MCF 10A (cell line): ENCODE data around the gene AMELX. TPM values are rescaled to one million over a fixed set of nuclear protein-coding genes. Genes with fewer than 3 reads are reported as not detected.

ENCODE experiments used
- BruUV-seq: library from RNA; stranded (reverse); fragments of 400-500 nt; replicated peaks from 2 replicates; lab custom pipeline; 2021; lab: Mats Ljungman, UMichigan
- CTCF ChIA-PET: fragments of 300-600 bp; sonication (Branson Sonifier 250); formaldehyde crosslinking; extraction: SDS; loops from one replicate; lab custom pipeline; 2021; ENCODE audit warnings: antibody characterized with exemption, inconsistent platforms; lab: Yijun Ruan, JAX
- POLR2A ChIA-PET: fragments of 300-600, 350-650 bp; sonication (Branson Sonifier 250); formaldehyde crosslinking; extraction: SDS; loops from one replicate; lab custom pipeline; 2020; ENCODE audit warnings: antibody characterized with exemption, inconsistent platforms; lab: Yijun Ruan, JAX
- DNase-seq: peaks from one replicate; pipeline ENCODE4 v3.0.0-alpha.2; 2018; ENCODE audit not compliant: unreplicated experiment
- H3K27ac Mint-ChIP-seq: one replicate; pipeline ENCODE4 v1.8.0; 2022; ENCODE audit warnings: mild to moderate bottlenecking, low read depth, mixed read lengths; ENCODE audit not compliant: unreplicated experiment
- H3K27me3 Mint-ChIP-seq: one replicate; pipeline ENCODE4 v1.8.0; 2022; ENCODE audit warnings: mixed read lengths; ENCODE audit not compliant: insufficient read depth, unreplicated experiment
- H3K36me3 Mint-ChIP-seq: one replicate; pipeline ENCODE4 v1.8.0; 2022; ENCODE audit warnings: mild to moderate bottlenecking, moderate library complexity, mixed read lengths; ENCODE audit not compliant: insufficient read depth, unreplicated experiment
- H3K4me1 Mint-ChIP-seq: one replicate; pipeline ENCODE4 v1.8.0; 2022; ENCODE audit warnings: mixed read lengths; ENCODE audit not compliant: insufficient read depth, unreplicated experiment
- H3K4me3 Mint-ChIP-seq: one replicate; pipeline ENCODE4 v1.8.0; 2022; ENCODE audit warnings: mild to moderate bottlenecking, moderate library complexity, mixed read lengths; ENCODE audit not compliant: unreplicated experiment
- H3K9me3 Mint-ChIP-seq: one replicate; pipeline ENCODE4 v1.8.0; 2022; ENCODE audit warnings: mixed read lengths; ENCODE audit not compliant: unreplicated experiment
- CTCF ChIP-seq: fragments of 200-600 bp; IDR thresholded peaks from one replicate; pipeline ENCODE4 v1.8.0; 2022; ENCODE audit warnings: antibody characterized with exemption, mild to moderate bottlenecking; ENCODE audit not compliant: unreplicated experiment
- intact Hi-C: fragments of 100-400 bp; cut with micrococcal nuclease; formaldehyde crosslinking; loops from 2 replicates; pipeline ENCODE4 v1.14.1; 2022
- total RNA-seq: library from RNA; stranded (reverse); gene quantifications from 2 replicates; pipeline ENCODE4 v1.2.3, GENCODE V29; 2022

The AMELX gene
- total RNA-seq, 1 experiment from 2014 or later, result not detected

DNA sequence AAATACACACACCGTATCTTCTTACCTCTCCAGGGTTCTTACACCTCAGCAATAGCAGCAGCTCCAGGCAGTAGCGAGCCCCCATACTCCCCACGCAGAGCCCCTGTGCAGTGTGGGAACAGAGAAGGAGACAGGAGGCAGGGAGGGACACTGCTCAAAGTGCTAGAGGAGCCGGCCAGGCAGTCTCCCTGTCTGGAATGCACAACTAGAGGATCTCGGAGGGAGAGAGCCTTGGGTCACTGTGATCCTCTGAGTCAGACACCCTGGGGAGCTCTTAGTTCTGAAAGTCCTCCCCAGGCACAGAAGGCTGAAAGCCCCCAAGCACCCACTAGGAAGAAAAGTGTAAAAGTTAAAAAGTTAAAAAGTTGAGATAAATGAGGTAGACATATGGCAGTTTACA is 16.0 kb downstream of the AMELX start:
- ChIA-PET POLR2A (no interaction called here), CTCF (no interaction called here)
- no peaks in the 10 kb centered on the region for H3K36me3 Mint-ChIP-seq
- no peaks in the 10 kb centered on the region for H3K9me3 Mint-ChIP-seq
- intact Hi-C loops, result no loop called here
- BruUV-seq, result no TSS peak
- no peaks in the 10 kb centered on the region for H3K4me1 Mint-ChIP-seq
- no peak for DNase-seq
- peaks cover 50% of the 10 kb centered on the region for H3K27me3 Mint-ChIP-seq
- no peak for TF ChIP-seq CTCF
- H3K4me3 Mint-ChIP-seq, result no peak overlapping the region
- H3K27ac Mint-ChIP-seq, result no peak overlapping the region

DNA sequence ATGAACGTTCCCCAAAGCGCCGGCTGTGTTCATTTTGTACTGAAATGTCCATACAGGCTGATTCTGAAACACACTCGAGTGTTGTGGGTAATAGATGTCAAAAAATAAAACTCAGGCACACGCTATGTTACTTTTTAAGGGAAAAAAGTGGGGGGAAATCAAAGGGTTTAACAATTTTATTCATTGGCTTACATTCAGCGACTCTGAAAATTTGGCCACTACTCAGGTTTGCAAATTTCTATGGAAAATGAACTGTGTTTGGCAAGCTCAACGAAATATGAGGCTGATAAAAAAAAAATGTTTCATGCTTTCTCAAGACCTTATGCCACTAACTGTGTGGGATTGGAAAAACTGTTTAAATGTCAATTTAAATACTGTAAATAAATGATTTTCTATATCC is 18.5 kb downstream of the AMELX start:
- ChIA-PET CTCF (interaction anchor here (0.6 kb wide), 1 partner anchor 604 kb away, joined by 3 read pairs; no protein-coding TSS in a partner anchor), POLR2A (no interaction called here)
- no peak overlapping the region for H3K27ac Mint-ChIP-seq
- no peaks in the 10 kb centered on the region for H3K9me3 Mint-ChIP-seq
- H3K4me1 Mint-ChIP-seq, result no peaks in the 10 kb centered on the region
- peaks cover 25% of the 10 kb centered on the region for H3K27me3 Mint-ChIP-seq
- no peak for DNase-seq
- intact Hi-C loops, result no loop called here
- H3K36me3 Mint-ChIP-seq, result no peaks in the 10 kb centered on the region
- H3K4me3 Mint-ChIP-seq, result no peak overlapping the region
- TF ChIP-seq CTCF, result no peak
- BruUV-seq, result no TSS peak

DNA sequence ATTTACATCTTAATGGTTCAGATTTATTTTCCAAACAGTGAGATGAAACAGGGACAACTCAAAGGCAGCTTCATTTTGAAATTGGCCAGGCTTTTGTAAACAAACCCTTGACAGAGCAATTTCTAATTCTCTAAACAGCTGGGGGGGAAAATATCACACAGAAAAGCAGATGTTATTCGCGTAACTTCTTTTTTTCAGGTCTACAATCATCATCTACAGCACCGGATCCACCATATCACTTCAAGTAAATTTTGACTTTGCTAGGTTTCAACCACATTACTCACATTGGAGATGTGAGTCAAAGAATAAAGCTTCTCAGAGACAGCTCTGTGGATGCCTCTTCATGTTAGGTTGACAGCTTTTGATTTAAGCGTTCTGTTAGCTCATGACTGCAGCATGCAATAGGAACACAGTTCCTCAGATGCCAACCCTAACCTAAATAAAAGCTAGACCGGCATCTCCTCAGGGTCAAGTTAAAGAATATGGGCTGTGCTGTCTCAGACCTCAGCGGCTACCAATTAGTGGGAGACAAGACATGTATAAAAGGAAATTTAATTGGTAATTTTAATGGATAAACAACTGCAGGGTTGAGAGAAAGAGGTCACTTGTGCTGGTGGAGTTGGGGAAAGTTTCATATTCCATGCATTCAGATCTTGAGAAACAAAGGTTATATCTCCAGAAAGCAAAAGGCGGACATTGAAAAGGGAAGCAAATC is 26.8 kb downstream of the AMELX start:
- DNase-seq, result no peak
- ChIA-PET CTCF (interaction anchor here (0.5 kb wide), 2 partner anchors 76 to 104 kb away, joined by 3 read pairs; no protein-coding TSS in a partner anchor), POLR2A (interaction anchor here (0.7 kb wide), 1 partner anchor 67 kb away, joined by 3 read pairs; no protein-coding TSS in a partner anchor)
- BruUV-seq, result no TSS peak
- no peaks in the 10 kb centered on the region for H3K36me3 Mint-ChIP-seq
- no peaks in the 10 kb centered on the region for H3K9me3 Mint-ChIP-seq
- no peak for TF ChIP-seq CTCF
- H3K4me3 Mint-ChIP-seq, result no peak overlapping the region
- no peaks in the 10 kb centered on the region for H3K4me1 Mint-ChIP-seq
- H3K27me3 Mint-ChIP-seq, result peaks cover 13% of the 10 kb centered on the region
- no peak overlapping the region for H3K27ac Mint-ChIP-seq
- intact Hi-C loops, result no loop called here

GRCh38 chrX:11321986-11322385 is 28.8 kb downstream of the AMELX start:
- H3K9me3 Mint-ChIP-seq, result no peaks in the 10 kb centered on the region
- intact Hi-C loops, result no loop called here
- H3K36me3 Mint-ChIP-seq, result no peaks in the 10 kb centered on the region
- ChIA-PET CTCF (interaction anchor here (0.6 kb wide), 2 partner anchors 16 to 59 kb away, joined by 3 read pairs; no protein-coding TSS in a partner anchor), POLR2A (no interaction called here)
- H3K27ac Mint-ChIP-seq, result no peak overlapping the region
- H3K4me3 Mint-ChIP-seq, result no peak overlapping the region
- H3K27me3 Mint-ChIP-seq, result peaks cover 13% of the 10 kb centered on the region
- TF ChIP-seq CTCF, result no peak
- H3K4me1 Mint-ChIP-seq, result no peaks in the 10 kb centered on the region
- no peak for DNase-seq
- BruUV-seq, result no TSS peak
